MCF 10A (cell line): ENCODE measurements around the gene BMP8B. TPM values are rescaled to one million over a fixed set of nuclear protein-coding genes. Genes with fewer than 3 reads are reported as not detected.
"Not testable (repeated sequence)": the region's sequence is repeated elsewhere in the genome, so short reads cannot be mapped to it uniquely, and the experiment has no call there.

ENCODE experiments used
- BruUV-seq: library from RNA; stranded (reverse); fragments of 400-500 nt; replicated peaks from 2 replicates; lab custom pipeline; 2021; lab: Mats Ljungman, UMichigan
- CTCF ChIA-PET: fragments of 300-600 bp; sonication (Branson Sonifier 250); formaldehyde crosslinking; extraction: SDS; loops from one replicate; lab custom pipeline; 2021; ENCODE audit warnings: antibody characterized with exemption, inconsistent platforms; lab: Yijun Ruan, JAX
- POLR2A ChIA-PET: fragments of 300-600, 350-650 bp; sonication (Branson Sonifier 250); formaldehyde crosslinking; extraction: SDS; loops from one replicate; lab custom pipeline; 2020; ENCODE audit warnings: antibody characterized with exemption, inconsistent platforms; lab: Yijun Ruan, JAX
- DNase-seq: peaks from one replicate; pipeline ENCODE4 v3.0.0-alpha.2; 2018; ENCODE audit not compliant: unreplicated experiment
- H3K27ac Mint-ChIP-seq: one replicate; pipeline ENCODE4 v1.8.0; 2022; ENCODE audit warnings: mild to moderate bottlenecking, low read depth, mixed read lengths; ENCODE audit not compliant: unreplicated experiment
- H3K27me3 Mint-ChIP-seq: one replicate; pipeline ENCODE4 v1.8.0; 2022; ENCODE audit warnings: mixed read lengths; ENCODE audit not compliant: insufficient read depth, unreplicated experiment
- H3K36me3 Mint-ChIP-seq: one replicate; pipeline ENCODE4 v1.8.0; 2022; ENCODE audit warnings: mild to moderate bottlenecking, moderate library complexity, mixed read lengths; ENCODE audit not compliant: insufficient read depth, unreplicated experiment
- H3K4me1 Mint-ChIP-seq: one replicate; pipeline ENCODE4 v1.8.0; 2022; ENCODE audit warnings: mixed read lengths; ENCODE audit not compliant: insufficient read depth, unreplicated experiment
- H3K4me3 Mint-ChIP-seq: one replicate; pipeline ENCODE4 v1.8.0; 2022; ENCODE audit warnings: mild to moderate bottlenecking, moderate library complexity, mixed read lengths; ENCODE audit not compliant: unreplicated experiment
- H3K9me3 Mint-ChIP-seq: one replicate; pipeline ENCODE4 v1.8.0; 2022; ENCODE audit warnings: mixed read lengths; ENCODE audit not compliant: unreplicated experiment
- intact Hi-C: fragments of 100-400 bp; cut with micrococcal nuclease; formaldehyde crosslinking; loops from 2 replicates; pipeline ENCODE4 v1.14.1; 2022
- total RNA-seq: library from RNA; stranded (reverse); gene quantifications from 2 replicates; pipeline ENCODE4 v1.2.3, GENCODE V29; 2022
- TF ChIP-seq, protein P1 (sequence below): fragments of 200-600 bp; IDR thresholded peaks from one replicate; pipeline ENCODE4 v1.8.0; 2022; ENCODE audit warnings: antibody characterized with exemption, mild to moderate bottlenecking; ENCODE audit not compliant: unreplicated experiment

The BMP8B gene
- total RNA-seq, 1 experiment from 2014 or later, result 0.21 TPM

DNA sequence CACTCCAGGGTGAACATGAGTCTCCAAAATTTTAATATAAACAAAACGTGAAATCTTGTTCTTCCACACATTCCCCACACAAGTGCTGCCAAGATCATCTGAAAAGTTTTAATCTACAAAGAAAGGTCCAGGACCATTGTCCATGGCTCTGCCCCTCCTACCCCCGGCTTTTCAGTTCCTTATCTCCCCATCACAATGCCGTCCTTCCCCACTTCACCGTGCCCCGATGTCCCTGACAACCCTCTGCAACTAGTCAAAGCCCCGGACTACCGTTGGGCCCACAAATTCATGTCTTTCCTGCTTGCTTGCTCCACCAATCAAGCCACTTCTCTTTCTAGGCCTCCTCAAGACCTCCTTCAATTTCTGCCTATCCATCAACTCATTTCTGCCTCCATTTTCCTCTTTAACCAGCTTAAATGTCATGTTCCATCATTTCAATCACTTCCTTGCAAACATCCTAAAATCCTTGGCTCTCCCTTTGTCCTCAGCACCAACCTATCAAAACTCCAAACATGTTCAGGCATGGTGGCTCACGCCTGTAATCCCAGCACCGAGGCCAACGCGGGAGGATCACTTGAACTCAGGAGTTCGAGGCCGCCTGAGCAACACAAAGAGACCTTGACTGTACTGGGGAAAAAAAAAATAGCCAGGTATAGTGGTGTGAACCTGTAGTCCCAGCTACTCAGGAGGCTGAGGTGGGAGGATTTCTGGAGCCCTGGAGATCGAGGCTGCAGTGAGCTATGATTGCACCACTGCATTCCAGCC is 14.0 kb upstream of the BMP8B start:
- H3K27ac Mint-ChIP-seq, result no peak overlapping the region
- peaks cover 6% of the 10 kb centered on the region for H3K36me3 Mint-ChIP-seq
- BruUV-seq, result no TSS peak
- no peaks in the 10 kb centered on the region for H3K27me3 Mint-ChIP-seq
- TF ChIP-seq, protein P1, sequence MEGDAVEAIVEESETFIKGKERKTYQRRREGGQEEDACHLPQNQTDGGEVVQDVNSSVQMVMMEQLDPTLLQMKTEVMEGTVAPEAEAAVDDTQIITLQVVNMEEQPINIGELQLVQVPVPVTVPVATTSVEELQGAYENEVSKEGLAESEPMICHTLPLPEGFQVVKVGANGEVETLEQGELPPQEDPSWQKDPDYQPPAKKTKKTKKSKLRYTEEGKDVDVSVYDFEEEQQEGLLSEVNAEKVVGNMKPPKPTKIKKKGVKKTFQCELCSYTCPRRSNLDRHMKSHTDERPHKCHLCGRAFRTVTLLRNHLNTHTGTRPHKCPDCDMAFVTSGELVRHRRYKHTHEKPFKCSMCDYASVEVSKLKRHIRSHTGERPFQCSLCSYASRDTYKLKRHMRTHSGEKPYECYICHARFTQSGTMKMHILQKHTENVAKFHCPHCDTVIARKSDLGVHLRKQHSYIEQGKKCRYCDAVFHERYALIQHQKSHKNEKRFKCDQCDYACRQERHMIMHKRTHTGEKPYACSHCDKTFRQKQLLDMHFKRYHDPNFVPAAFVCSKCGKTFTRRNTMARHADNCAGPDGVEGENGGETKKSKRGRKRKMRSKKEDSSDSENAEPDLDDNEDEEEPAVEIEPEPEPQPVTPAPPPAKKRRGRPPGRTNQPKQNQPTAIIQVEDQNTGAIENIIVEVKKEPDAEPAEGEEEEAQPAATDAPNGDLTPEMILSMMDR, result no peak
- ChIA-PET CTCF (interaction anchor here (0.7 to 1.6 kb wide), 5 partner anchors 25 to 704 kb away, joined by 3 to 6 read pairs (median 3); no protein-coding TSS in a partner anchor), POLR2A (no interaction called here)
- peaks cover 26% of the 10 kb centered on the region for H3K4me1 Mint-ChIP-seq
- H3K4me3 Mint-ChIP-seq, result no peak overlapping the region
- no peak for DNase-seq
- no peaks in the 10 kb centered on the region for H3K9me3 Mint-ChIP-seq
- intact Hi-C loops, result loop anchor here (10.0 kb wide), 1 partner anchor 78 kb away; no protein-coding TSS in a partner anchor

- intact Hi-C loops, result loop anchor here (1.0 to 10.0 kb wide), 2 partner anchors 76 to 194 kb away; no protein-coding TSS in a partner anchor
- ChIA-PET CTCF (interaction anchor here (0.6 to 2.0 kb wide), 10 partner anchors 16 to 848 kb away, joined by 3 to 8 read pairs (median 3); partner anchors contain the start of gene NT5C1A), POLR2A (interaction anchor here (0.7 to 2.1 kb wide), 6 partner anchors 13 to 133 kb away, joined by 3 to 7 read pairs (median 4); partner anchors contain the start of genes MYCL and PPIE)
- peak; percentile 81 for DNase-seq
- H3K27ac Mint-ChIP-seq, result peak overlapping the region; percentile 78
- TF ChIP-seq, protein P1, result no peak
- no peaks in the 10 kb centered on the region for H3K27me3 Mint-ChIP-seq
- no peak overlapping the region for H3K4me3 Mint-ChIP-seq
- peaks cover 26% of the 10 kb centered on the region for H3K4me1 Mint-ChIP-seq
- BruUV-seq, result no TSS peak
- no peaks in the 10 kb centered on the region for H3K9me3 Mint-ChIP-seq
- peaks cover 6% of the 10 kb centered on the region for H3K36me3 Mint-ChIP-seq
These were observed 11.8 kb upstream of the BMP8B start for GRCh38 chr1:39800471-39800835.

- BruUV-seq, result no TSS peak
- peak; percentile 82 for DNase-seq
- CTCF ChIA-PET, result interaction anchor here (0.6 to 2.0 kb wide), 11 partner anchors 16 to 847 kb away, joined by 3 to 8 read pairs (median 3); partner anchors contain the start of gene NT5C1A
- Mint-ChIP-seq H3K4me1 (peaks cover 26% of the 10 kb centered on the region), H3K27ac (peak overlapping the region; percentile 78), H3K9me3 (no peaks in the 10 kb centered on the region), H3K27me3 (no peaks in the 10 kb centered on the region), H3K4me3 (peak overlapping the region; percentile 19), H3K36me3 (peaks cover 6% of the 10 kb centered on the region)
- TF ChIP-seq, protein P1, result peak; percentile 96
- intact Hi-C loops, result loop anchor here (1.0 to 10.0 kb wide), 2 partner anchors 75 to 194 kb away; no protein-coding TSS in a partner anchor
- POLR2A ChIA-PET, result interaction anchor here (0.7 to 2.1 kb wide), 6 partner anchors 13 to 240 kb away, joined by 3 to 7 read pairs (median 4); partner anchors contain the start of genes MYCL and PPIE
These were observed 11.3 kb upstream of the BMP8B start for GRCh38 chr1:39799770-39800470.

DNA sequence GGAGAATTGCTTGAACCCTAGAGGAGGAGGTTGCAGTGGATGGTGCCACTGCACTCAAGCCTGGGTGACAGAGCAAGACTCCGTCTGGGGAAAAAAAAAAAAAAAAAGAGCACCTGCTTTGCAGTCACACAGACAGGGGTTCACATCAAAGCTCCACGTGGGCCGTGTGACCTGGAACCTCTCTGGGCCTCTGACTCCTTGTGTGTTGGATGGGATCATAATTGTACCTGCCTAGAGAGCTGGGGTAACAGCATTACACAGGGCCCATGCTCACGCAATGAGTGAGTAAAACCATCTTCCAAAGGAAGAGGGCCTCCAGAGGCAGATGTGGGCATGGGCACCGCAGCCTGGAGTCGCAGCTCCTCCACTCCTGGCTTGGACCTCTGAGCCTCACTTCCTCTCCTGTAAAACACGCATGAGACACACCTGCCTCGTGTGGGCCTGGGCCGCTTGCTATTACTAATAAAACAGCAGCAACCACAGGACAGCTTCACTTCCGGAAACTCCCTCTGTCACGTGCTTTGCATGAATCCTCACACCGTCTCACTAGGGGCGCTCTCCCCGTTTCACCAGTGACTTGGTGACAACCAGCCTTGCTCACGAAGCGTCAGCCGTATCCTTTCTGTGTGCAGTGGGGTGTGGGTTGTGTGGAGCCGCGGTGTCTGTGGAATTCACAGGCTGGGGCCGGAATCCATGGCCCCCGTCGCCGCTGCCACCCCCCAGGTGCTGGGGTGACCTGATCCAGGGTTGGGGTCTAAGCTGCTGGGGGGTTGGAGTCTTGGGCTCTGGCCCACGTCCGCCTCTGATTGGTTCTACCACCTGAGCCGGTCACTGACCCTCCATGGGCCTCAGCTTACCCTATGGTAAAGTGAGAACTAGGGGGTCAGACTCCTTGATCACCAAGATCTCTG is 10.4 kb upstream of the BMP8B start:
- BruUV-seq, H3K36me3 Mint-ChIP-seq, H3K9me3 Mint-ChIP-seq, H3K4me3 Mint-ChIP-seq, intact Hi-C loops, H3K27me3 Mint-ChIP-seq: not testable (repeated sequence)
- CTCF ChIA-PET, result interaction anchor here (0.6 to 2.0 kb wide), 10 partner anchors 17 to 374 kb away, joined by 3 to 8 read pairs (median 4); no protein-coding TSS in a partner anchor
- DNase-seq, result peak; percentile 58
- H3K27ac Mint-ChIP-seq, result peak overlapping the region; percentile 78
- peaks cover 26% of the 10 kb centered on the region for H3K4me1 Mint-ChIP-seq
- POLR2A ChIA-PET, result interaction anchor here (0.7 to 2.1 kb wide), 6 partner anchors 60 to 241 kb away, joined by 3 to 7 read pairs (median 4); partner anchors contain the start of genes MYCL and PPIE
